Measurements from ENCODE around the gene SLC6A18.
"Not testable (repeated sequence)": the region's sequence is repeated elsewhere in the genome, so short reads cannot be mapped to it uniquely, and the experiment has no call there.

Gene SLC6A18

DNA sequence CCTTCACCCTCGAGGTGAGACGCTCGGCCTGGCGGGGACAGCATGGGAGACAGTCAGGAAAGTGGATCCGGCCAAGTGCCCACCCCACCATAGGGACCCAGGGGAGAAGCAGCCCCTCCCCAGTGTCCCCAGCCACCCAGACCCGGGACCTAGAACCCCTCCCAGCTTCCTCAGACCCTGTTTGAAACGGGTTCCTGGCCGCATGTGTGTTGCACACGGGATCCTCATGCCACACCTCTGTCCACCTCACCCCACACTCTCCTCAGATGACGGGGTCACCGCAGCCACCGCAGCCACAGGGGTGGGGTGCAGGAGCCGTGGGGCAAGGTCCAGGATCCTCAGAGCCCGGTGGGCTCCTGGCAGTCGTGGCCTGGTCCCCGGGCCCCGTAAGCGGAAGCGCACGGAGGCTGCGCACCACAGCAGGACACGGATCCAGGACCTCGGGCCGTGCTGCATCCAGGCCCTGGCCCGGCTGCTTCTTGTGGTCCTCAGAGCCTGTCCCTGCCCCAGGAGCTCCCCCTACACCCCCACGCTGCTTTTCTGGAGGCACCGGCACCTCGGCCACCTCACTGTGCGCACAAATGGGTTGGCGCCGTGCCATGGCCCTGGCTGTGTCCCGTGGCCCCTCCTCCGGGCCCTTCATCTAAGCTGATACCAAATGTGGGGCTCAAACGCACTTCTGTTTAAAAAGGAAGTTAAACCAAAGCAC, 54.4 kb downstream of the SLC6A18 start:
- DNase-seq, result no peak

DNA sequence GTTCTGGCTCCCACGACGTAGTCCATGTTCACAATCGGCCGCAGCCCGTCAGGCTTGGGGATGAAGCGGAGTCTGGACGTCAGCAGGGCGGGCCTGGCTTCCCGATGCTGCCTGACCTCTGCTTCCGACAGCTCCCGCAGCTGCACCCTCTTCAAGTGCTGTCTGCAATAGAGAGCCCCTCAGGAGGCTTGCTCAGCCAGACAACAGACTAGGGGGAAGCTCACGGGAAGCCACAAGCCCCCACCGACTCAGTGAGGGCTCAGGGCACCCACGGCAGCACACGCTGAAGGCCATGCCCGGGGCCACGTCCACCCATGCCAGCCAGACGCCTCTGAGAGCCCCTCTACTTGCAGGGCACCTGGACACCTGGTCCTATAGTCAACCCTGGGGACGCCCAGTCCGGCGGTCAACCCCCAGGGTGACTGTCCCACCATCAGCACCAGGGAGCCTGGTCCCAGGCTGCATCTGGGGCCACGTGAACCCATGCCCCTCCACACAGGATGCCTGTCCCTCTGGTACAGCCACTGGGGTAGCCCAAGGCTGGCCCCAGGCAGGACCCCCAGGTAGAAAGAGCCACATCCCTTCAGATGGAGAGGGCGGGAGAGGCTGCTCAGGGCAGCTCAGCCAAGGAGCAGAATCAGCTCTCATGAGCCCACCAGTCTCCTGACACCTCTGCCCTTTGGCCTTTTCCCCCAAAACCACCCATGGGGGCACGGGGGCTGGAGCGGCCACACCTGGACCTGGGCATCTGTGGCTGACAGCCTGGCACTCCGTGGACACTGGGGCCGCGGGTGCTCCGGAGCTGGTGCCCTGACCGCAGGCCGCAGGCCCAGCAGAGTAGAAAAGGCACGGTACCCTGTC, 55.2 kb downstream of the SLC6A18 start:
- no peak for DNase-seq

DNA sequence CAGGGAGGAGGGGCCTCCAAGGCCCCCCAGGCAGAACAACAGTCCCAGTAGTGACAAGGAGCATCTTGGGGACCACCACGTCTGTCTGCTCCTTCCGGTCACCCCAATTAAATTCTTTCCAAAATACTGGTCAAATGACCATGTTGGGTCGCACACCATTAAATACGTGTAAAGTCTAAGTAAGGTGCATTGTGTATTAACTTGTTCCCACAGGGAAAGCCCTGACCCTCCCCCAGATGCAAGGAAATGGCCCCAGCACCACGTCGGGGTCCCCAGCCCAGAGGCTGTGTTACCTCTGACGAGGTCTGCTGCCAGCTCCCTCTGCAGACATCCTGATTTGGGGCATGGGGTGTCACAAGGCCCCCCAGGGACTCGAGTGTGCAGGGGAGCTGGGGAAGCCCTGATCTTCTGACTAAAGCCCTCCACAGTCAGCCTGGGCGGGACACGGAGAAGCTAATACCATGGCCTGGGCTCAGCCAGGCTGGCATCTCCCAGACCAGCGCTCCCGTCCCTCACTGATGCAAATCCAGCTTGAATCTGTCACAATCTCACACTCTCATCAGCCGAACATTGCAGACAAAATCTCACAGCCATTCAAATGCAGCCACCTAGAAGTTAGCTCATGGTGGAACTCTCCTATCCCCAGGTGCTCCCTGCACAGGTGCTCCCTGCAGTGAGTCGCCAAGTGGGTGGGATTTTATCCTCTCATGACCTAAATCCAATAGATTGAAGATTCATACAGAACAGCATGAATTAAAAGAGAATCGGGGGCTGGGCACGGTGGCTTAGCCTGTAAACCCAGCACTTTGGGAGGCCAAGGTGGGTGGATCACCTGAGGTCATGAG, 56.1 kb downstream of the SLC6A18 start:
- no peak for DNase-seq

DNA sequence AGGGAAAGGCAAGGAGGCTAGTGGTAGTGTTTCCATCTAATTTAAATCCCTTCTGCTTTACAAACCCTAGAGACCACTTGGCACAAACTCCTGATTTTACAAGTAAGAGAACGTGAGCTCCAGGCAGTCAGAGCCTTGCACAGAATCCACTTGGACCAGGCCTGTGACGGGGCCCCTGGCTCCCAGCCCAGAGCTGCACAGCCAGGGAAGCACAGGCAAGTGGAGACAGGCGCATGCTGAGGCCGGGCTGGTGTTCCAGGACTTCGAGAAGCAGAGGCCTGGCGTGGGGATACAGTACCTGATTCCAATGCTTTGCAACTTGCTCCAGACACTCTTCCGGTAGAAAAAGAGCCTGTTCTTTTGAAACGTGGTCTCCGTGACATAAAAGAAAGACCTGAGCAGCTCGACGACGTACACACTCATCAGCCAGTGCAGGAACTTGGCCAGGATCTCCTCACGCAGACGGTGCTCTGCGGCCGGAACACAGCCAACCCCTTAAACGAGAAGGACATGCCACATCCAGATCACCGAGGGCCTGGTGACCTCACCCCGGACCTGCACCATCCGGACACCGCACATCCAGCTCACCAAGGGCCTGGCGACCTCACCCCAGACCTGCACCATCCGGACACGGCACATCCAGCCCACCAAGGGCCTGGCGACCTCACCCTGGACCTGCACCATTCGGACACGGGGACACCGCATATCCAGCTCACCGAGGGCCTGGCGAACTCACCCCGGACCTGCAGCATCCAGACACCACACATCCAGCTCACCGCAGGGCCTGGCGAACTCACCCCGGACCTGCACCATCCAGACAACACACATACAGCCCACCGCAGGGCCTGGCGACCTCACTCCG, 57.2 kb downstream of the SLC6A18 start:
- no peak for DNase-seq

DNA sequence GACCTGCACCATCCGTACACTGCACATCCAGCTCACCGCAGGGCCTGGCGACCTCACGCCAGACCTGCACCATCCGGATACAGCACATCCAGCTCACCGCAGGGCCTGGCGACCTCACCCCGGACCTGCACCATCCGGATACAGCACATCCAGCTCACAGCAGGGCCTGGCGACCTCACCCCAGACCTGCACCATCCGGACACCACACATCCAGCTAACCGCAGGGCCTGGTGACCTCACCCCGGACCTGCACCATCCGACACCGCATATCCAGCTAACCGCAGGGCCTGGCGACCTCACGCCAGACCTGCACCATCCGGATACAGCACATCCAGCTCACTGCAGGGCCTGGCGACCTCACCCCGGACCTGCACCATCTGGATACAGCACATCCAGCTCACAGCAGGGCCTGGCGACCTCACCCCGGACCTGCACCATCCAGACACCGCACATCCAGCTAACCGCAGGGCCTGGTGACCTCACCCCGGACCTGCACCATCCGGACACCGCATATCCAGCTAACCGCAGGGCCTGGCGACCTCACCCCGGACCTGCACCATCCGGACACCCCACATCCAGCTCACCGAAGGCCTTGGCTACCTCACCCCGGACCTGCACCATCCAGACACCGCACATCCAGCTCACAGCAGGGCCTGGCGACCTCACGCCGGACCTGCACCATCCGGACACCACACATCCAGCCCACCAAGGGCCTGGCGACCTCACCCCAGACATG, 58.0 kb downstream of the SLC6A18 start:
- DNase-seq, result not testable (repeated sequence)

DNA sequence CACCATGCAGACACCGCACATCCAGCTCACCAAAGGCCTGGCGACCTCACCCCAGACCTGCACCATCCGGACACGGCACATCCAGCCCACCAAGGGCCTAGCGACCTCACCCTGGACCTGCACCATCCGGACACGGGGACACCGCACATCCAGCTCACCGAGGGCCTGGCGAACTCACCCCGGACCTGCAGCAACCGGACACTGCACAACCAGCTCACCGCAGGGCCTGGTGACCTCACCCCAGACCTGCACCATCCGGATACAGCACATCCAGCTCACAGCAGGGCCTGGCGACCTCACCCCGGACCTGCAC, 58.5 kb downstream of the SLC6A18 start:
- not testable (repeated sequence) for DNase-seq

DNA sequence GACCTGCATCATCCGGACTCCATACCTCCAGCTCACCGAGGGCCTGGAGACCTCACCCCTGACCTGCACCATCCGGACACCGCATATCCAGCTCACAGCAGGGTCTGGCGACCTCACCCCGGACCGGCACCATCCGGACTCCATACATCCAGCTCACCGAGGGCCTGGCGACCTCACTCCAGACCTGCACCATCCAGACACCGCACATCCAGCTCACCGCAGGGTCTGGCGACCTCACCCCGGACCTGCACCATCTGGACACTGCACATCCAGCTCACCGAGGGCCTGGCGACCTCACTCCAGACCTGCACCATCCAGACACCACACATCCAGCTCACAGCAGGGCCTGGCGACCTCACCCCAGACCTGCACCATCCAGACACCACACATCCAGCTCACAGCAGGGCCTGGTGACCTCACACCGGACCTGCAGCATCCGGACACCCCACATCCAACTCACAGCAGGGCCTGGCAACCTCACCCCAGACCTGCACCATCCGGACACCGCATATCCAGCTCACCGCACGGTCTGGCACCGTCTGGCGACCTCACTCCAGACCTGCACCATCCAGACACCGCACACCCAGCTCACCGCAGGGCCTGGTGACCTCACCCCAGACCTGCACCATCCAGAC, 59.3 kb downstream of the SLC6A18 start:
- not testable (repeated sequence) for DNase-seq

DNA sequence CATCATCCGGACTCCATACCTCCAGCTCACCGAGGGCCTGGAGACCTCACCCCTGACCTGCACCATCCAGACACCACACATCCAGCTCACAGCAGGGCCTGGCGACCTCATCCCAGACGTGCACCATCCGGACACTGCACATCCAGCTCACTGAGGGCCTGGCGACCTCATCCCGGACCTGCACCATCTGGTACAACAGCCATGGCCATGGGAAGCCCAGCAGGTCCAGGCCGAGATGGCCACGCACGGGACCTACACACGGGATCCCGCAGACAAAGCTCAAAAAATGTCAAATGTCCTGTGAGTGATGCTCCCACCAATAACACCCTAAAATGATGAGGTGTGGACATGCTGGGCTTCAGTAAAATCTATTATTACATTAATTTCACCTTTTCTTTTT, 60.0 kb downstream of the SLC6A18 start:
- DNase-seq, result no peak

DNA sequence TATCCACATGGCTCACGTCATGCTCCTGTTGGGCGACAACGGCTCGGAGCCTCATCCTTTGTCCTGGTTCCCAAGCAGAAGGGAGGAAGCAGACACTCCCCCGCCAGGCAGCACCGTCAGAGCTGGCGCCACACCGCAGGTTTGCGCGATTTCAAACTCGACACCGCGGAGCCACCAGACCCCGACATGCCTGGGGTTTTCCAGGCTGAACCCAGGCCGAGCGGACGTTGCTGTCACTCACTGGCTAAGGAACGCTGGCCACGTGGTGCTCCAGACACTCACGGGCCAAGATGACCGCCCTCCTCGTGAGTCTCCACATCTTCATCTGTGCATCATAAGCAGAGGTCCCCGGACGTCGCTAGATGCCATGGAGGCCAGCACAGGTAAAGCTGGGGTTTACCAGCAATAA, 60.7 kb downstream of the SLC6A18 start:
- DNase-seq, result no peak

DNA sequence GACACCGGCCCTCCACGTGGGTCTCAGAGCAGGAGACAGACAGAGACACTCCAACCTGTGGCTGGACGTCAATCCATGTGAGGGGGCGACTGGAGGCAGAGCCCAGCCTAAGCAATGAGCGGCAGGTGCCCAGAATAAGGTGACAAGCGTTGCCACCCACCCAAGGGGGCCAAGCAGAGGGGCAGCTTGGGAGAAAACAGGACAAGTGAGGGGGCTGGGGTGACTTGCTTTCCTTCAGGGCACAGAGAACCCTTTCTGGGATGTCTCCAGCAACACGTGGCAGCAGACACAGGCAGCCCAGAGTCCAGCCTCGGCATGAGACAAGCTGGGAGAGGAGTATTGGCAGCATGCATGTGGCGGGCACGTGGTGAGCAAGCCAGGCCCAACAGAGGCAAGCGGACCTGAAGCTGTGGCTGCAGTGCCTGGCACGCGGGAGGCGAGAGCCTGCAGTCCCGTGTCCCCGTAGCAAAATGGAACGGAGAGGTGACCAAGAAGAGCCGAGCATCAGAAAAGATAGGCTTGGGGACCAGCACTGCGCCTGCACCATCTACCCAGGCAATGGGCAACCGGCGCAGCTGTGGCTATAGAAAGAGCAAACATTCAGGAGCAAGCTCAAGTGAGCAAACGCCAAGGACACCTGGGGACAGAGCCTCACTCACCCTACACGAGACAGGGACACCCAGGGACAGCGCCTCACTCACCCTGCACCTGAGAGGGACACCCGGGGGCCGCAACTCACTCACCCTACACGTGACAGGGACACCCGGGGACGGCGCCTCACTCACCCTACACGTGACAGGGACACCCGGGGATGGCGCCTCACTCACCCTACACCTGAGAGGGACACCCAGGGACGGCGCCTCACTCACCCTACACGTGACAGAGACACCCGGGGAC, 63.5 kb downstream of the SLC6A18 start:
- no peak for DNase-seq

DNA sequence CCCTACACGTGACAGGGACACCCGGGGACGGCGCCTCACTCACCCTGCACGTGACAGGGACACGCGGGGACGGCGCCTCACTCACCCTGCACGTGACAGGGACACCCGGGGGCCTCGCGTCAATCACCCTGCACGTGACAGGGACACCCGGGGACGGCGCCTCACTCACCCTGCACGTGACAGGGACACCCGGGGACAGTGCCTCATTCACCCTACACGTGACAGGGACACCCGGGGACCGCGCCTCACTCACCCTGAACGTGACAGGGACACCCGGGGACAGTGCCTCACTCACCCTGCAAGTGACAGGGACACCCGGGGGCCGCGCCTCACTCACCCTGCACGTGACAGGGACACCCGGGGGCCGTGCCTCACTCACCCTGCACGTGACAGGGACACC, 64.4 kb downstream of the SLC6A18 start:
- not testable (repeated sequence) for DNase-seq

DNA sequence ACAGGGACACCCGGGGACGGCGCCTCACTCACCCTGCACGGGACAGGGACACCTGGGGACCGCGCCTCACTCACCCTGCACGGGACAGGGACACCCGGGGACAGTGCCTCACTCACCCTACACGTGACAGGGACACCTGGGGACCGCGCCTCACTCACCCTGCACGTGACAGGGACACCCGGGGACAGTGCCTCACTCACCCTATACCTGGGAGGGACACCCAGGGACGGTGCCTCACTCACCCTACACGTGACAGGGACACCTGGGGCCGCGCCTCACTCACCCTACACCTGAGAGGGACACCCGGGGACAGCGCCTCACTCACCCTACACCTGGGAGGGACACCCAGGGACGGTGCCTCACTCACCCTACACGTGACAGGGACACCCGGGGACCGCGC, 65.8 kb downstream of the SLC6A18 start:
- not testable (repeated sequence) for DNase-seq

DNA sequence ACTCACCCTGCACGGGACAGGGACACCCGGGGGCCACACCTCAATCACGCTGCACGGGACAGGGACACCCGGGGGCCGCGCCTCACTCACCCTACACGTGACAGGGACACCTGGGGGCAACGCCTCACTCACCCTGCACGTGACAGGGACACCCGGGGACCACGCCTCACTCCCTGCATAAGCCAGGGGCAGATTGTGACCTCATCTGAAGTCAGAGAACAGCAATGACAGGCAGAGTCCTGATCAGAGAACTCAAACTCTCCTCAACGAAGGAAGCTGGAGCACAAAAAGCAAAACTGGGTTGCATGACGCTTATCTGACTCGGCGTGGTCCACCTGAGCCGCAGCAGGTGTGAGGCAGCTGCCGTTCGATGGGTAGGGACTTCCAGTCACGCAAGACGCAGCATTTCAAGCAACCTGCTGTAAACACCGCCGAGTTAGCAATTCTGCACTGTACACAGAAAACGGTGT, 66.5 kb downstream of the SLC6A18 start:
- DNase-seq, result no peak

DNA sequence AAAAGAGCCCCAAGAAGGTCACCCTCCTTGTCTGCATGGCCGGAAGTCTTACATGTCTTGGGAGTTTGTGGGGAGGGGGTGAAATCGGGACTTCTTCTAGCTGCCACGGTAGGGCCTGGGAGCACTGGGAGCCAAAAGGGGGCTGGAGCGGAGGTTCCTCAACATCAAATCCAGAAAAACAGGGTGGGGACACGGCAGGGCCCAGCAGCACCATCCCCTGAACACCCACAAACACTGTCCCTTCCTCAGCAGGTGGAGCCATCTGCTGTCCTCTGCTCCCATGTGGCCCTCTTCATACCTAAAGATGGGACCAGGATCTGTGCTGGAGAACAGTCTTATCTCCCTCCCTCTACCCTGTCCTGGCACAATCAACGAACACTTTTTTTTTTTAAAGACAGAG, 67.0 kb downstream of the SLC6A18 start:
- no peak for DNase-seq

DNA sequence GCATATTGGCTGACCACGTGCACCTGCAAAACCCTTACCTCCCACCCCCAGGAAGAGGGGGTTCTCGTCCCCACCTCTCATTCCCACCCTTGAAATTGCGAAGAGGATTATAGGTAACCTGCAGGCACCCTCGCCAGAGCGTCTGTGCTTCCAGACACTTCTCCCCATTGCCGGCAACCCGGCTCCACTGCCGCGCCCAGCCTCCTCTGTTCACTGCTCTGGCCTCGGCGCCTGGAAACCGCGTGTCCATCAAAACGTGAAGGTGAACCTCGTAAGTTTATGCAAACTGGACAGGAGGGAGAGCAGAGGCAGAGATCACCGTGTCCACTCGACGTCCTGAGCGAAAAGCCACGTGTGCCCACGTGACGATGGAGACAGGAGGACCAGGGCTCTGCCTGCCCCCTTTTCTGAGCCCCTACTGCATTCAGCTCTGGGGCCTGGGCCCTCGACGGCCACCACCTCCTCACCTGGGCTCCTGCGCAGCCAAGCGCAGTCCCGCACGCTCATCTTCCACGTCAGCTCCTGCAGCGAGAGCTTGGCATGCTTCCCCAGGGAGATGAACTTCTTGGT, 67.8 kb downstream of the SLC6A18 start:
- no peak for DNase-seq

DNA sequence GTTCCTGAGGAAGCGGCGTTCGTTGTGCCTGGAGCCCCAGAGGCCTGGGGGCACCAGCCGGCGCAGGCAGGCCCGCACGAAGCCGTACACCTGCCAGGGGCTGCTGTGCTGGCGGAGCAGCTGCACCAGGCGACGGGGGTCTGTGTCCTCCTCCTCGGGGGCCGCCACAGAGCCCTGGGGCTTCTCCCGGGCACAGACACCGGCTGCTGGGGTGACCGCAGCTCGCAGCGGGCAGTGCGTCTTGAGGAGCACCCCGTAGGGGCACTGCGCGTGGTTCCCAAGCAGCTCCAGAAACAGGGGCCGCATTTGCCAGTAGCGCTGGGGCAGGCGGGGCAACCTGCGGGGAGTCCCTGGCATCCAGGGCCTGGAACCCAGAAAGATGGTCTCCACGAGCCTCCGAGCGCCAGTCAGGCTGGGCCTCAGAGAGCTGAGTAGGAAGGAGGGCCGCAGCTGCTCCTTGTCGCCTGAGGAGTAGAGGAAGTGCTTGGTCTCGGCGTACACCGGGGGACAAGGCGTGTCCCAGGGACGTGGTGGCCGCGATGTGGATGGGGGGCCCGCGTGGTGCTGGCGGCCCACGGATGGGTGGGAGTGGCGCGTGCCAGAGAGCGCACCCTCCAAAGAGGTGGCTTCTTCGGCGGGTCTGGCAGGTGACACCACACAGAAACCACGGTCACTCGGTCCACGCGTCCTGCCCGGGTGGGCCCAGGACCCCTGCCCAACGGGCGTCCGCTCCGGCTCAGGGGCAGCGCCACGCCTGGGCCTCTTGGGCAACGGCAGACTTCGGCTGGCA, 68.4 kb downstream of the SLC6A18 start:
- DNase-seq, result no peak

DNA sequence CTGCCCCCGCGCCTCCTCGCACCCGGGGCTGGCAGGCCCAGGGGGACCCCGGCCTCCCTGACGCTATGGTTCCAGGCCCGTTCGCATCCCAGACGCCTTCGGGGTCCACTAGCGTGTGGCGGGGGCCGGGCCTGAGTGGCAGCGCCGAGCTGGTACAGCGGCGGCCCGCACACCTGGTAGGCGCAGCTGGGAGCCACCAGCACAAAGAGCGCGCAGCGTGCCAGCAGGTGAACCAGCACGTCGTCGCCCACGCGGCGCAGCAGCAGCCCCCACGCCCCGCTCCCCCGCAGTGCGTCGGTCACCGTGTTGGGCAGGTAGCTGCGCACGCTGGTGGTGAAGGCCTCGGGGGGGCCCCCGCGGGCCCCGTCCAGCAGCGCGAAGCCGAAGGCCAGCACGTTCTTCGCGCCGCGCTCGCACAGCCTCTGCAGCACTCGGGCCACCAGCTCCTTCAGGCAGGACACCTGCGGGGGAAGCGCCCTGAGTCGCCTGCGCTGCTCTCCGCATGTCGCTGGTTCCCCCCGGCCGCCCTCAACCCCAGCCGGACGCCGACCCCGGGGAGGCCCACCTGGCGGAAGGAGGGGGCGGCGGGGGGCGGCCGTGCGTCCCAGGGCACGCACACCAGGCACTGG, 69.1 kb downstream of the SLC6A18 start:
- DNase-seq, result no peak

All from T-helper 9 cell (primary cell).